NT2/D1 (cell line): ENCODE data around the gene NLRC5.

Experiments
- SUZ12 ChIP-seq: IDR thresholded peaks from 2 replicates; pipeline ENCODE4 v1.6.1; 2011; ENCODE audit not compliant: insufficient read length, insufficient read depth; ENCODE audit errors: extremely low read depth
- ZNF274 ChIP-seq: IDR thresholded peaks from 2 replicates; pipeline ENCODE4 v1.6.1; 2011; ENCODE audit warnings: mild to moderate bottlenecking, low read depth, low read length

GRCh38 chr16:56995136-56995805, 5.9 kb downstream of the NLRC5 start:
- TF ChIP-seq ZNF274 (no peak), SUZ12 (no peak)
